IMR-90 (cell line): ENCODE measurements around the gene SLC25A44. TPM values are rescaled to one million over a fixed set of nuclear protein-coding genes. Genes with fewer than 3 reads are reported as not detected.

Source experiments
- ATAC-seq: fragments of 200-7000 bp; cut with Tn5 transposase; 2 replicates; pipeline ENCODE4 v1.9.1; 2020; ENCODE audit warnings: low read depth, mild to moderate bottlenecking, moderate library complexity
- BruUV-seq: library from RNA; stranded (reverse); fragments of 400-500 nt; replicated peaks from 2 replicates; lab custom pipeline; 2021; lab: Mats Ljungman, UMichigan
- CTCF ChIA-PET: fragments of 300-600 bp; formaldehyde crosslinking; extraction: SDS; loops from one replicate; lab custom pipeline; 2021; ENCODE audit warnings: antibody characterized with exemption; lab: Yijun Ruan, JAX
- POLR2A ChIA-PET: fragments of 300-600 bp; sonication (Branson Sonifier 250); formaldehyde crosslinking; loops from one replicate; lab custom pipeline; 2022; ENCODE audit warnings: antibody characterized with exemption; ENCODE audit not compliant: unreplicated experiment; lab: Charles Lee
- DNase-seq: peaks from one replicate; pipeline ENCODE4 v3.0.0; 2013
- H2AFZ ChIP-seq: replicated peaks from 2 replicates; pipeline ENCODE3; 2013; ENCODE audit warnings: low read length, mild to moderate bottlenecking; ENCODE audit not compliant: poor library complexity
- H2AK5ac ChIP-seq: 2 replicates; pipeline ENCODE4 v1.6.1; 2013; ENCODE audit warnings: low read depth, low read length, inconsistent platforms
- H2AK9ac ChIP-seq: replicated peaks from 2 replicates; pipeline ENCODE3; 2013; ENCODE audit warnings: mild to moderate bottlenecking, low read depth, low read length, moderate library complexity; ENCODE audit not compliant: poor library complexity
- H2BK120ac ChIP-seq: 2 replicates; pipeline ENCODE4 v1.6.1; 2013; ENCODE audit warnings: low read depth, low read length, inconsistent platforms
- H2BK15ac ChIP-seq: 3 replicates; pipeline ENCODE4 v1.6.1; 2013; ENCODE audit warnings: low read depth, low read length, inconsistent platforms
- H2BK20ac ChIP-seq: 2 replicates; pipeline ENCODE4 v1.6.1; 2013; ENCODE audit warnings: low read depth, mild to moderate bottlenecking, inconsistent platforms, low read length, moderate library complexity
- H2BK5ac ChIP-seq: 2 replicates; pipeline ENCODE4 v1.6.1; 2013; ENCODE audit warnings: mild to moderate bottlenecking, low read depth, low read length, inconsistent platforms; ENCODE audit not compliant: poor library complexity, severe bottlenecking
- H3K14ac ChIP-seq: replicated peaks from 2 replicates; pipeline ENCODE4 v1.6.1; 2013; ENCODE audit warnings: low read depth, low read length, inconsistent platforms
- H3K18ac ChIP-seq: 2 replicates; pipeline ENCODE4 v1.6.1; 2013; ENCODE audit warnings: low read depth, low read length, control low read depth
- H3K23ac ChIP-seq: 2 replicates; pipeline ENCODE4 v1.6.1; 2013; ENCODE audit warnings: low read depth, low read length, inconsistent platforms
- H3K27ac ChIP-seq: 2 replicates; pipeline ENCODE4 v1.5.1; 2013; ENCODE audit warnings: mild to moderate bottlenecking, control low read depth, low read length; ENCODE audit not compliant: insufficient read depth
- H3K27me3 ChIP-seq: 2 replicates; pipeline ENCODE4 v1.6.1; 2013; ENCODE audit warnings: low read length; ENCODE audit not compliant: control insufficient read depth, insufficient read depth
- H3K36me3 ChIP-seq: 2 replicates; pipeline ENCODE4 v1.6.1; 2013; ENCODE audit warnings: low read length, mixed read lengths; ENCODE audit not compliant: control insufficient read depth, insufficient read depth
- H3K4ac ChIP-seq: 2 replicates; pipeline ENCODE4 v1.6.1; 2013; ENCODE audit warnings: low read depth, low read length, inconsistent platforms
- H3K4me1 ChIP-seq: 2 replicates; pipeline ENCODE4 v1.6.1; 2013; ENCODE audit warnings: low read length, mixed read lengths; ENCODE audit not compliant: control insufficient read depth, insufficient read depth
- H3K4me2 ChIP-seq: 2 replicates; pipeline ENCODE4 v1.6.1; 2013; ENCODE audit warnings: low read depth, mild to moderate bottlenecking, control low read depth, low read length, moderate library complexity
- H3K4me3 ChIP-seq: 2 replicates; pipeline ENCODE4 v1.5.1; 2013; ENCODE audit warnings: low read depth, mild to moderate bottlenecking, control low read depth, low read length, moderate library complexity; ENCODE audit not compliant: insufficient read depth
- H3K56ac ChIP-seq: 2 replicates; pipeline ENCODE4 v1.6.1; 2013; ENCODE audit warnings: low read length, inconsistent platforms; ENCODE audit not compliant: insufficient read depth; ENCODE audit errors: extremely low read depth
- H3K79me1 ChIP-seq, 2 experiments: 2 replicates each; pipeline ENCODE4 v1.6.1; 2013; ENCODE audit warnings: low read length in 2 of 2, inconsistent platforms in 1 of 2, low read depth in 1 of 2
- H3K9ac ChIP-seq: 2 replicates; pipeline ENCODE4 v1.6.1; 2013; ENCODE audit warnings: low read depth, low read length, control low read depth
- H3K9me1 ChIP-seq: 2 replicates; pipeline ENCODE4 v1.6.1; 2013; ENCODE audit warnings: low read length, inconsistent platforms; ENCODE audit not compliant: insufficient read depth
- H3K9me3 ChIP-seq: 2 replicates; pipeline ENCODE4 v1.6.1; 2013; ENCODE audit warnings: low read length; ENCODE audit not compliant: control insufficient read depth, insufficient read depth
- H4K20me1 ChIP-seq: 2 replicates; pipeline ENCODE4 v1.6.1; 2013; ENCODE audit warnings: low read length, inconsistent platforms; ENCODE audit not compliant: insufficient read depth
- H4K5ac ChIP-seq: 2 replicates; pipeline ENCODE4 v1.6.1; 2013; ENCODE audit warnings: mild to moderate bottlenecking, low read depth, low read length, control low read depth
- H4K8ac ChIP-seq, 2 experiments: 2 replicates each; pipeline ENCODE4 v1.6.1; 2013; ENCODE audit warnings: low read depth in 2 of 2, low read length in 2 of 2, control low read depth in 1 of 2, inconsistent platforms in 1 of 2
- H4K91ac ChIP-seq: 2 replicates; pipeline ENCODE4 v1.6.1; 2013; ENCODE audit warnings: low read depth, low read length, inconsistent platforms; ENCODE audit not compliant: insufficient read depth
- BHLHE40 ChIP-seq: fragments of 150-350 bp; IDR thresholded peaks from 2 replicates; pipeline ENCODE4 v1.6.1; 2016; ENCODE audit warnings: mild to moderate bottlenecking, low read depth, low read length
- CEBPB ChIP-seq: IDR thresholded peaks from 2 replicates; pipeline ENCODE4 v1.6.1; 2012; ENCODE audit warnings: low read depth, low read length, improper control_type of control experiment
- CHD1 ChIP-seq: IDR thresholded peaks from 2 replicates; pipeline ENCODE4 v1.6.1; 2012; ENCODE audit warnings: low read depth, low read length, improper control_type of control experiment
- FOS ChIP-seq: fragments of 150-350 bp; IDR thresholded peaks from 2 replicates; pipeline ENCODE4 v1.6.1; 2016; ENCODE audit warnings: low read depth, low read length
- MAFK ChIP-seq: IDR thresholded peaks from 2 replicates; pipeline ENCODE4 v1.6.1; 2012; ENCODE audit warnings: low read depth, low read length, improper control_type of control experiment
- MAZ ChIP-seq: IDR thresholded peaks from 2 replicates; pipeline ENCODE4 v1.6.1; 2012; ENCODE audit warnings: low read depth, mild to moderate bottlenecking, low read length, improper control_type of control experiment, moderate library complexity, borderline replicate concordance
- MXI1 ChIP-seq: IDR thresholded peaks from 2 replicates; pipeline ENCODE4 v1.6.1; 2012; ENCODE audit warnings: low read depth, mild to moderate bottlenecking, low read length, moderate library complexity, borderline replicate concordance
- NFE2L2 ChIP-seq: fragments of 150-350 bp; IDR thresholded peaks from 2 replicates; pipeline ENCODE4 v1.6.1; 2016; ENCODE audit warnings: low read depth, mild to moderate bottlenecking, low read length
- POLR2A ChIP-seq: IDR thresholded peaks from 2 replicates; pipeline ENCODE4 v1.6.1; 2012; ENCODE audit warnings: mild to moderate bottlenecking, low read depth, low read length
- RAD21 ChIP-seq: IDR thresholded peaks from 2 replicates; pipeline ENCODE4 v1.6.1; 2012; ENCODE audit warnings: low read length, improper control_type of control experiment
- RCOR1 ChIP-seq: IDR thresholded peaks from 2 replicates; pipeline ENCODE4 v1.6.1; 2012; ENCODE audit warnings: mild to moderate bottlenecking, low read length, improper control_type of control experiment; ENCODE audit not compliant: insufficient replicate concordance
- RFX5 ChIP-seq: IDR thresholded peaks from 2 replicates; pipeline ENCODE4 v1.8.0; 2012; ENCODE audit warnings: low read depth, mild to moderate bottlenecking, low read length, moderate library complexity
- SMC3 ChIP-seq: fragments of 150-350 bp; IDR thresholded peaks from 2 replicates; pipeline ENCODE4 v1.6.1; 2016; ENCODE audit warnings: low read depth, mild to moderate bottlenecking, antibody characterized with exemption, low read length, moderate library complexity
- WGBS, 2 experiments: methylation state at CpG; one replicate each; pipeline versions ENCODE4 v1.1.5 to v1.1.7; 2013; ENCODE audit warnings: missing lambda C conversion rate in 2 of 2; ENCODE audit not compliant: insufficient read length in 1 of 2; ENCODE audit errors: extremely low coverage in 2 of 2; 5-methylcytosine and 5-hydroxymethylcytosine counted together
- dilution Hi-C: fragments of 300-500 bp; cut with HindIII; formaldehyde crosslinking; loops from one replicate; pipeline ENCODE4 v1.14.3; 2018; ENCODE audit warnings: low sequenced_read_pairs; ENCODE audit not compliant: unreplicated experiment
- in situ Hi-C: fragments of 300-500 bp; cut with MboI; formaldehyde crosslinking; loops from 3 replicates; pipeline ENCODE4 v1.14.3; 2019; ENCODE audit warnings: low sequenced_read_pairs, inconsistent platforms, mixed read lengths
- intact Hi-C: fragments of 100-400 bp; cut with micrococcal nuclease; formaldehyde crosslinking; loops from 2 replicates; pipeline ENCODE4 v1.10.0; 2022
- polyA plus RNA-seq, 3 experiments: library from polyadenylated mRNA; depleted of rRNA; stranded (reverse); fragments of >200 nt; gene quantifications; 2 replicates each; pipeline ENCODE4 v1.2.3, GENCODE V29; 2012; ENCODE audit warnings: low replicate concordance in 1 of 3
- total RNA-seq: library from RNA; depleted of rRNA; stranded (reverse); fragments of >200 nt; gene quantifications from 2 replicates; pipeline ENCODE4 v1.2.3, GENCODE V29; 2012
- TF ChIP-seq, protein P1 (sequence below): fragments of 150-350 bp; IDR thresholded peaks from 2 replicates; pipeline ENCODE4 v1.6.1; 2017; ENCODE audit warnings: mild to moderate bottlenecking, antibody characterized with exemption, low read length, low read depth
- TF ChIP-seq, protein P2 (sequence below): conservative IDR thresholded peaks from 2 replicates; pipeline ENCODE4 v1.5.1; 2012; ENCODE audit warnings: mild to moderate bottlenecking, low read depth, low read length, improper control_type of control experiment
- TF ChIP-seq, protein P3 (sequence below): fragments of 150-350 bp; IDR thresholded peaks from 2 replicates; pipeline ENCODE4 v1.6.1; 2016; ENCODE audit warnings: low read depth, mild to moderate bottlenecking, low read length, moderate library complexity, borderline replicate concordance

Gene SLC25A44
- total and polyA plus RNA-seq, 2 of the 4 experiments (the other 2 are of a cell fraction): 12.7 to 20.2 TPM

DNA sequence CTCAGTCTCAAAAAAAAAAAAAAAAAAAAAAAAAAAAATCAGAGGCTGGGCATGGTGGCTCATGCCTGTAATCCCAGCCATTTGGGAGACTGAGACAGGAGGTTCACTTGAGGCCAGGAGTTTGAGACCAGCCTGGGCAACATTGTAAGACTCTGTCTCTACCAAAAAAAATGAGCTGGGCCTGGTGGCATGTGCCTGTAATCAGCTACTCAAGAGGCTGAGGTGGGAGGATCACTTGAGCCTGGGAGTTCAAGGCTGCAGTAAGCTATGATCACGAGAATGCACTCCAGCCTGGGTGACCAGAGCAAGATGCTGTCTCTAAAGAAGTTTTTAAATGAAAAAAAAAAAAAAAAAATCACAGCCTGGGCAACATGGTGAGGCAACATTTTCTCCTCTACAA, 30.2 kb upstream of the SLC25A44 start:
- H3K4me3 ChIP-seq: no peak overlapping the region
- no peak for DNase-seq
- H2AK9ac ChIP-seq: no peak overlapping the region
- CTCF ChIA-PET: interaction anchor here (0.6 to 1.1 kb wide), 3 partner anchors 9 to 161 kb away, joined by 3 read pairs; no protein-coding TSS in a partner anchor
- H2BK120ac ChIP-seq: no peak overlapping the region
- peaks cover 13% of the 10 kb centered on the region for H3K9me1 ChIP-seq
- H3K56ac ChIP-seq: no peak overlapping the region
- no peak overlapping the region for H2BK20ac ChIP-seq
- no peak overlapping the region for H3K14ac ChIP-seq
- no TSS peak for BruUV-seq
- in situ Hi-C loops: loop anchor here (5.0 kb wide), 1 partner anchor 49 kb away; the partner anchor contains the start of gene PMF1
- no peak overlapping the region for H2BK5ac ChIP-seq
- H3K9me3 ChIP-seq: no peaks in the 10 kb centered on the region
- intact Hi-C loops: no loop called here
- ATAC-seq: no peak
- H3K23ac ChIP-seq: no peak overlapping the region
- H3K9ac ChIP-seq: no peak overlapping the region
- H4K8ac ChIP-seq: no peak overlapping the region
- no peak overlapping the region for H2BK15ac ChIP-seq
- no peaks in the 10 kb centered on the region for H3K36me3 ChIP-seq
- no peaks in the 10 kb centered on the region for H3K27me3 ChIP-seq
- TF ChIP-seq POLR2A: no peak
- no peak for TF ChIP-seq RCOR1
- TF ChIP-seq SMC3: no peak
- TF ChIP-seq, protein P1, sequence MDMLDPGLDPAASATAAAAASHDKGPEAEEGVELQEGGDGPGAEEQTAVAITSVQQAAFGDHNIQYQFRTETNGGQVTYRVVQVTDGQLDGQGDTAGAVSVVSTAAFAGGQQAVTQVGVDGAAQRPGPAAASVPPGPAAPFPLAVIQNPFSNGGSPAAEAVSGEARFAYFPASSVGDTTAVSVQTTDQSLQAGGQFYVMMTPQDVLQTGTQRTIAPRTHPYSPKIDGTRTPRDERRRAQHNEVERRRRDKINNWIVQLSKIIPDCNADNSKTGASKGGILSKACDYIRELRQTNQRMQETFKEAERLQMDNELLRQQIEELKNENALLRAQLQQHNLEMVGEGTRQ: no peak
- TF ChIP-seq, protein P2, sequence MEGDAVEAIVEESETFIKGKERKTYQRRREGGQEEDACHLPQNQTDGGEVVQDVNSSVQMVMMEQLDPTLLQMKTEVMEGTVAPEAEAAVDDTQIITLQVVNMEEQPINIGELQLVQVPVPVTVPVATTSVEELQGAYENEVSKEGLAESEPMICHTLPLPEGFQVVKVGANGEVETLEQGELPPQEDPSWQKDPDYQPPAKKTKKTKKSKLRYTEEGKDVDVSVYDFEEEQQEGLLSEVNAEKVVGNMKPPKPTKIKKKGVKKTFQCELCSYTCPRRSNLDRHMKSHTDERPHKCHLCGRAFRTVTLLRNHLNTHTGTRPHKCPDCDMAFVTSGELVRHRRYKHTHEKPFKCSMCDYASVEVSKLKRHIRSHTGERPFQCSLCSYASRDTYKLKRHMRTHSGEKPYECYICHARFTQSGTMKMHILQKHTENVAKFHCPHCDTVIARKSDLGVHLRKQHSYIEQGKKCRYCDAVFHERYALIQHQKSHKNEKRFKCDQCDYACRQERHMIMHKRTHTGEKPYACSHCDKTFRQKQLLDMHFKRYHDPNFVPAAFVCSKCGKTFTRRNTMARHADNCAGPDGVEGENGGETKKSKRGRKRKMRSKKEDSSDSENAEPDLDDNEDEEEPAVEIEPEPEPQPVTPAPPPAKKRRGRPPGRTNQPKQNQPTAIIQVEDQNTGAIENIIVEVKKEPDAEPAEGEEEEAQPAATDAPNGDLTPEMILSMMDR: no peak
- no peak for TF ChIP-seq NFE2L2
- no peak for TF ChIP-seq FOS
- TF ChIP-seq, protein P3, sequence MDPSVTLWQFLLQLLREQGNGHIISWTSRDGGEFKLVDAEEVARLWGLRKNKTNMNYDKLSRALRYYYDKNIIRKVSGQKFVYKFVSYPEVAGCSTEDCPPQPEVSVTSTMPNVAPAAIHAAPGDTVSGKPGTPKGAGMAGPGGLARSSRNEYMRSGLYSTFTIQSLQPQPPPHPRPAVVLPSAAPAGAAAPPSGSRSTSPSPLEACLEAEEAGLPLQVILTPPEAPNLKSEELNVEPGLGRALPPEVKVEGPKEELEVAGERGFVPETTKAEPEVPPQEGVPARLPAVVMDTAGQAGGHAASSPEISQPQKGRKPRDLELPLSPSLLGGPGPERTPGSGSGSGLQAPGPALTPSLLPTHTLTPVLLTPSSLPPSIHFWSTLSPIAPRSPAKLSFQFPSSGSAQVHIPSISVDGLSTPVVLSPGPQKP: no peak
- TF ChIP-seq CHD1: no peak
- no peak for TF ChIP-seq RAD21
- no peak for TF ChIP-seq MAZ
- no peak for TF ChIP-seq MXI1
- TF ChIP-seq BHLHE40: no peak
- no peak for TF ChIP-seq RFX5
- TF ChIP-seq CEBPB: no peak
- TF ChIP-seq MAFK: no peak
- H3K18ac ChIP-seq: no peak overlapping the region
- no peak overlapping the region for H3K27ac ChIP-seq
- H3K79me1 ChIP-seq: no peaks in the 10 kb centered on the region
- H4K20me1 ChIP-seq: no peaks in the 10 kb centered on the region
- no peak overlapping the region for H3K4me2 ChIP-seq
- no peak overlapping the region for H4K5ac ChIP-seq
- no peak overlapping the region for H2AK5ac ChIP-seq
- H3K4ac ChIP-seq: no peak overlapping the region
- H3K4me1 ChIP-seq: peaks cover 8% of the 10 kb centered on the region
- no CpG with 5 or more reads among the region's 1 CpG for WGBS, 2 experiments
- dilution Hi-C loops: no loop called here
- POLR2A ChIA-PET: interaction anchor here (0.6 kb wide), 1 partner anchor 12 kb away, joined by 9 read pairs; no protein-coding TSS in a partner anchor
- H2AFZ ChIP-seq: no peak overlapping the region
- H4K91ac ChIP-seq: no peak overlapping the region
